HG03139 (cell line): ENCODE results near the gene SLC25A39.

Source experiments
- ATAC-seq: cut with Tn5 transposase; IDR thresholded peaks from one replicate; pipeline ENCODE4 v1.9.1; 2021; ENCODE audit not compliant: unreplicated experiment

SLC25A39 gene

DNA sequence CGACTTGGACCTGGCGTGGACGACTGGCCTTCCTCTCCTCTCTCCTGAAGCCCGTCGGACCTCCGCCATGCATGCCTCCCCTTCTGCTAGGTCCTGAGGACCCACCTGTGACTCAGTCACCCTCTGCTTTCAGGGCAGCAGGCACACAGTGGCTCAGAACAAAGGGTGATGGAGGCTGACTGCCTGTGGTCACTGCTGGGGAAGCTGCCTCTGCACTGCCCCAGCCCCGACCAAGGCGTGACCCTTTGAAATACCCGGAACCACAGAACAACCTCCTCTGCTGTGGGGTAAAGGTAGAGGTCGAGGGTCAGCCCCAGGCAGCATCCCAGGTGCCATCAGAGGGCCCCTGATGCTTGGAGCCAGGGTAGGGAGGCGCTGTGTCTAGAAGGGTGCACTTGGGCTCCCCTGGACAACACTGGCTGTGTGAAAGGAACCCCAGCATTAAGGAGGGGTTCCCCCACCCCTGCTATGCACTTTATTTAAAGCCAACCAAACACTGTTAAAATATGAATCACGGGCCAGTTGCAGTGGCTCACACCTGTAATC is 44.2 kb downstream of the SLC25A39 start:
- ATAC-seq: no peak

DNA sequence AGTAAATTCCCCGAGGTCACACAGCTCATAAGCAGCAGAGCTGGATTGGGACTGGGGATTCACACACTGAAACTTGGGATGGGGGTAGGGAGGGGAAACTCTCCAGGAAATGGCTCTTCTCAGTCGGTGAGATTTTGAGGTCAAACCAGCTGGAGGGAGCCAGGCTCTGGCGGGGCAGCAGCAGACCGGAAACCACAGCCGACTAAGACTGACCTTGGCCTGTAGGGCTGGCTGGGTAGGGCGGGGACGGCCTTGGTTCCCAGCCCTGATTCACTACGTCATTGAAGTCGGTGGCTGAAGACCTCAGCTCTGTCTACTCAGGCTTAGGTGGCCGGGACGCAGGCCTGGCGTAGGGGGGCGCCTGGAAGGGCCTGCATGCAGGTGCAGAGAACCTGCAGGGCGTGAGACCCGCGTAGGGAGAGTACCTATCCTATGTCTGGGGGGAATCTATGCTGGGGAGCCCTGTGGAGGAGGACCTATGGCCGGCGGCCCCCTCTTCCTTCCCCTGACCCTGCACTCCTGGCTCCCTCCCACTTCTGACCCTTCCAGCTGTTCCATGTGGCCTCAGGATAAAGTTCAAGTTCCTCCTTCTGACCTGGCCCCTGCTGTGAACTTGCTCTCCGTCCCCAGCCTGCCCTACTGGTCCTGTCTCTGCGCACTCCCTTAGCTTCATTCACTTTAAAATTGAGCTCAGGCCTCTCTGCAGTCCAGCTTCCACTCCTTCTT is 44.8 kb downstream of the SLC25A39 start:
- ATAC-seq: peak; percentile 65

DNA sequence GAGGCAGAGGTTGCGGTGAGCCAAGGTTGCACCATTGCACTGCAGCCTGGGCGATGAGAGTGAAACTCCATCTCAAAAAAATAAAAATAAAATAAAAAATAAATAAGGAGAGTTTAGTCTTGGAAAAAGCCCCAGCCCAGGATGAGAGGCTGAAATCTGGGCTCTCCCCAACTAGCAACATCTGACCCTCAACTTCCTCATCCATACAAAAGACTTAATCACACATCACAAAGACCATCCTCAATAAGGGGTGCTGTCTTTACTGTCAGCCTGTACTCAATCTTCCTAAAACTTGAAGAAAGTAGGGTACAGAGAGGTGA is 45.3 kb downstream of the SLC25A39 start:
- ATAC-seq: peak; percentile 12

DNA sequence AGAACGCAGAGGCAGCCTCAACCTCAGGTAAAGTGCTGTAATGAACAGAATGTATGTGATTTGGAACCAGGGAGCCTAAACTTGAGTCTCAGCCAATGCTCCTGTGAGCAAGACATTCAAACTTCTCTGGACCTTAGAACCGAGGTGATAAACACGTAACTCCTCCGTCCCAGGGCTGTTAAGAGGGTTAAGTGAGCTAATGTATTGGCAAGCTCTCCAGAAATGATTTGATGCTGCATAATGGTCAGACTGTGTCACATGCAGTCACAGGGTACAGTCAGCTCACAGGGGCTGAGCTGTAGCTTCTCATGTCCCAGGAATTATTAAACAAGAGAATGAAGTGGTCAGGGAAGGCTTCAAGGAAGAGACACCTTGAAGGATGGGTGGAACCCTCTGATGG is 46.6 kb downstream of the SLC25A39 start:
- ATAC-seq: no peak

DNA sequence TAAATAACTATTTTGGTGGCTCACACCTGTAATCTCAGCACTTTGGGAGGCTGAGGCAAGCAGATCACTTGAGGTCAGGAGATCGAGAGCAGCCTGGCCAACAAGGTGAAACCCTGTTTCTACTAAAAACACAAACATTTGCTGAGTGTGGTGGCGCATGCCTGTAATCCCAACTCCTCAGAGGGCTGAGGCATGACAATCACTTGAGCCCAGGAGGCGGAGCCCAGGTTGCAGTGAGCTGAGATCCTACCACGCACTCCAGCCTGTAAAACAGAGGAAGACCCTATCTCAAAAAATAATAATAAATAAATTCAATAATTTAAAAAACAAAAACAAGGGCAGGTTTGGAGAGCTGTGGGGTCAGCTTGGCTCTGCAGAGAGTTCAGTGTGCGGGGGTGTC is 51.0 kb downstream of the SLC25A39 start:
- ATAC-seq: no peak

DNA sequence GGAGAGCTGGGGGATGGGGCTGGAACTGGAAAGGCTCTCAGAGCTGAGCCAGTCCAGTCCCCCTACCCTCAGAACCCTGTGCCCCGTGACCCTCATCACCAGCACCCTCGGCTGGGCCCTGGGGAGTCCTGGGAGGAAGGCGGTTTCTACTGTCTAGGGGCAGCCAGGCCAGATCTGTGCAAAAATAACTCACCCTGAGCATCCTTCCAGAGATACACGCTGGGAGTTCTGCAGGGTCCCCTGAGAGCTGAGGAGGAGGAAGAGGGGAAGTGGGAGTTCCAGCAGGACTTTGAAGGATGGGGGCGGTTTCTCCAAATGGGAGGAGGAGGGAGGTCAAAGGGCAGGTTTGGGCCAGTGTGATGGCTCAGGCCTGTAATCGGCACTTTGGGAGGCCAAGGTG is 51.7 kb downstream of the SLC25A39 start:
- ATAC-seq: no peak

DNA sequence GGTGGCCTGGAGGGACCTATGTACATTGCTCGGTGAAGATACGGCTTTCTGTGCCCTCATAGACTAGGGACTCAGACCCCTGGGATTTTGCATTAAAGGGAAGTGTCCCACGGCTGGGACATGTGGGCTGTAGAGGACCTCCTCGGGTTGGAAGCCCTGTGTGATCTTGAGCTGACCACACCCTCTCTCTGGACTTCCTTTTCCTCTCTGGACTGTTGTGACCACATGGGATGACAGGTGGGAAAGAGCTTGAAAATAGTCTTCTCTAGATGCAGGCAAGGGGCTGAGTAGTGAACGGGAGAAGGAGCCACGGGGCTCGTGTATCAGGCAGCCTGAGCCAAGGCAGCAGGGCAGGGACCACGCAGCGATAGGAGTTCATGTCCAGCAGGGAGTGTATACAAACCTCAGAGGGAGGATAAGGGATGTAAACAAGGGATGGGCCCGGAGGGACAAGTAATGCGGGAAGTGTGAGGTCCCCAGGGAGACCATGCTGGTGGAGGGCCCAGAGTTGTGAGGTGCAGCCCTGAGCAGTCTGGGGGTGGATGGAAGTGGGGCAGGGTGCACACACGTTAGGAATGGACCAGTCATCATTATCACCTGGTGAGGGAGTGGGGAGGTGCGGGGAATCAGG is 52.2 kb downstream of the SLC25A39 start:
- ATAC-seq: no peak
